Endothelial cell of umbilical vein (primary cell): Measurements from ENCODE around the gene ENTPD6. TPM values are rescaled to one million over a fixed set of nuclear protein-coding genes. Genes with fewer than 3 reads are reported as not detected.

Experiments
- BruUV-seq: library from RNA; stranded (reverse); fragments of 400-500 nt; replicated peaks from 2 replicates; lab custom pipeline; 2021; lab: Mats Ljungman, UMichigan
- CTCF ChIA-PET: fragments of 300-600, 350-600 bp; sonication (Branson Sonifier 250); formaldehyde crosslinking; loops from one replicate; lab custom pipeline; 2021; ENCODE audit warnings: antibody characterized with exemption, inconsistent platforms; lab: Charles Lee
- POLR2A ChIA-PET: fragments of 300-600, 350-600 bp; sonication (Branson Sonifier 250); formaldehyde crosslinking; loops from one replicate; lab custom pipeline; 2021; ENCODE audit warnings: antibody characterized with exemption, inconsistent platforms; lab: Charles Lee
- DNase-seq: peaks from one replicate; pipeline ENCODE4 v3.0.0-alpha.2; 2011; ENCODE audit warnings: low read depth, low spot score
- FAIRE-seq: peaks from 2 replicates; lab custom pipeline; 2011; peaks lifted over from hg19 to GRCh38; lab: Jason Lieb, UNC
- H2AFZ ChIP-seq: 2 replicates; pipeline ENCODE4 v1.6.0; 2012; ENCODE audit warnings: low read depth, low read length, control low read depth, inconsistent platforms
- H3K27ac ChIP-seq: 2 replicates; pipeline ENCODE4 v1.5.1; 2011; ENCODE audit warnings: low read depth, mild to moderate bottlenecking, control low read depth, low read length, moderate library complexity; ENCODE audit not compliant: insufficient read depth
- H3K27me3 ChIP-seq, 2 experiments: 2 replicates each; pipeline versions ENCODE4 v1.6.0 to v1.6.1; 2011; ENCODE audit warnings: low read length in 2 of 2, mixed read lengths in 1 of 2; ENCODE audit not compliant: control insufficient read depth in 2 of 2, insufficient read depth in 2 of 2
- H3K36me3 ChIP-seq, 2 experiments: 2 replicates in 1 of 2; 3 replicates in 1 of 2; pipeline ENCODE4 v1.5.1; 2011; ENCODE audit warnings: low read length in 2 of 2, mild to moderate bottlenecking in 1 of 2, moderate library complexity in 1 of 2; ENCODE audit not compliant: control insufficient read depth in 2 of 2, insufficient read depth in 2 of 2; ENCODE audit errors: extremely low read depth in 1 of 2
- H3K4me1 ChIP-seq: 3 replicates; pipeline ENCODE4 v1.5.1; 2011; ENCODE audit warnings: mild to moderate bottlenecking, low read length; ENCODE audit not compliant: control insufficient read depth, insufficient read depth; ENCODE audit errors: extremely low read depth
- H3K4me2 ChIP-seq: 2 replicates; pipeline ENCODE4 v1.6.1; 2011; ENCODE audit warnings: low read length, control low read depth, mixed read lengths; ENCODE audit not compliant: insufficient read depth
- H3K4me3 ChIP-seq, 3 experiments: fragments of 200-600 bp in 1 of 3; sonication (generic), shearing (Covaris generic) in 1 of 3; replicated peaks in 1 of 3; 2 replicates each; pipeline ENCODE4 v1.5.1; 2011 to 2016; ENCODE audit warnings: control low read depth in 3 of 3, low read length in 3 of 3, mild to moderate bottlenecking in 2 of 3, inconsistent platforms in 1 of 3, low read depth in 1 of 3, moderate library complexity in 1 of 3; ENCODE audit not compliant: insufficient read depth in 1 of 3
- H3K79me2 ChIP-seq: 2 replicates; pipeline ENCODE4 v1.6.0; 2012; ENCODE audit warnings: low read length, inconsistent platforms; ENCODE audit not compliant: control insufficient read depth, insufficient read depth
- H3K9ac ChIP-seq: replicated peaks from 2 replicates; pipeline ENCODE3; 2011; ENCODE audit warnings: low read length, control low read depth; ENCODE audit not compliant: insufficient read depth; ENCODE audit errors: extremely low read depth
- H3K9me1 ChIP-seq: replicated peaks from 3 replicates; pipeline ENCODE4 v1.6.0; 2011; ENCODE audit warnings: mild to moderate bottlenecking, low read length; ENCODE audit not compliant: control insufficient read depth, insufficient read depth; ENCODE audit errors: extremely low read depth
- H3K9me3 ChIP-seq: replicated peaks from 2 replicates; pipeline ENCODE4 v1.5.1; 2012; ENCODE audit warnings: low read length, inconsistent platforms; ENCODE audit not compliant: control insufficient read depth, insufficient read depth
- H4K20me1 ChIP-seq: replicated peaks from 2 replicates; pipeline ENCODE3; 2011; ENCODE audit warnings: mild to moderate bottlenecking, low read length; ENCODE audit not compliant: control insufficient read depth, insufficient read depth; ENCODE audit errors: extremely low read depth
- CTCF ChIP-seq, 2 donors: IDR thresholded peaks; 1 replicate in 1 of 2; 2 replicates in 1 of 2; pipeline ENCODE4 v1.5.1; 2011; ENCODE audit warnings: low read length in 2 of 2, mild to moderate bottlenecking in 2 of 2, moderate library complexity in 2 of 2, control low read depth in 1 of 2, inconsistent platforms in 1 of 2, low read depth in 1 of 2; ENCODE audit not compliant: insufficient read depth in 1 of 2; ENCODE audit errors: extremely low read depth in 1 of 2
- EZH2 ChIP-seq: IDR thresholded peaks from 2 replicates; pipeline ENCODE4 v1.6.1; 2012; ENCODE audit warnings: borderline replicate concordance, low read depth, mild to moderate bottlenecking, moderate library complexity, low read length, inconsistent platforms; ENCODE audit not compliant: severe bottlenecking
- FOS ChIP-seq: IDR thresholded peaks from 2 replicates; pipeline ENCODE4 v1.6.1; 2011; ENCODE audit warnings: mild to moderate bottlenecking, low read length, moderate library complexity, borderline replicate concordance; ENCODE audit not compliant: insufficient read depth
- GATA2 ChIP-seq: IDR thresholded peaks from 2 replicates; pipeline ENCODE4 v1.7.0; 2011; ENCODE audit warnings: low read depth, mild to moderate bottlenecking, moderate library complexity, mixed read lengths, low read length; ENCODE audit not compliant: insufficient read length, insufficient read depth
- JUN ChIP-seq: IDR thresholded peaks from 2 replicates; pipeline ENCODE4 v1.6.1; 2011; ENCODE audit warnings: borderline replicate concordance, low read depth; ENCODE audit not compliant: insufficient read length, insufficient read depth
- MAX ChIP-seq: IDR thresholded peaks from 2 replicates; pipeline ENCODE4 v1.6.1; 2011; ENCODE audit not compliant: insufficient read depth, insufficient read length
- MYC ChIP-seq: IDR thresholded peaks from one replicate; pipeline ENCODE4 v1.6.1; 2011; ENCODE audit warnings: mild to moderate bottlenecking, low read depth, low read length
- POLR2A ChIP-seq: IDR thresholded peaks from 2 replicates; pipeline ENCODE4 v1.6.1; 2012; ENCODE audit warnings: low read depth, mild to moderate bottlenecking, control low read depth, low read length
- POLR2AphosphoS5 ChIP-seq: IDR thresholded peaks from 2 replicates; pipeline ENCODE4 v1.6.1; 2012; ENCODE audit warnings: low read depth, mild to moderate bottlenecking, control low read depth, low read length, moderate library complexity; ENCODE audit not compliant: insufficient read depth
- dilution Hi-C: fragments of 300-500 bp; cut with MboI; formaldehyde crosslinking; loops from one replicate; pipeline ENCODE4 v1.15.0; 2019; ENCODE audit warnings: low sequenced_read_pairs; ENCODE audit not compliant: extremely low pct_ligation_motif_present
- intact Hi-C: fragments of 100-400 bp; cut with micrococcal nuclease; formaldehyde crosslinking; loops from one replicate; pipeline ENCODE4 v1.10.0; 2022
- polyA plus RNA-seq, 4 experiments: library from polyadenylated mRNA; depleted of rRNA in 3 of 4; stranded (reverse) in 3 of 4; unstranded in 1 of 4; fragments of >200 nt; gene quantifications; 2 replicates each; pipeline versions ENCODE4 v1.2.1 to v1.2.3, GENCODE V29; 2011 to 2012; ENCODE audit warnings: missing spikeins in 1 of 4
- total RNA-seq: library from RNA; stranded (reverse); gene quantifications from 2 replicates; pipeline ENCODE4 v1.2.3, GENCODE V29; 2021

Gene ENTPD6
- total and polyA plus RNA-seq, 2 donors (not counting 3 experiments of a cell fraction or from before 2014, with no cell fraction given): 51.2 to 86.3 TPM

GRCh38 chr20:25272223-25273000, 76.9 kb downstream of the ENTPD6 start:
- ChIA-PET POLR2A (no interaction called here), CTCF (interaction anchor here (0.8 to 1.8 kb wide), 2 partner anchors 21 to 49 kb away, joined by 3 read pairs; no protein-coding TSS in a partner anchor)
- no peak overlapping the region for H3K9ac ChIP-seq
- no peaks in the 10 kb centered on the region for H3K9me3 ChIP-seq
- intact Hi-C loops (no loop called here), dilution Hi-C loops (no loop called here)
- H3K27ac ChIP-seq: no peak overlapping the region
- H2AFZ ChIP-seq: no peak overlapping the region
- no peak overlapping the region for H3K4me2 ChIP-seq
- H3K4me3 ChIP-seq: no peak overlapping the region
- no peaks in the 10 kb centered on the region for H3K79me2 ChIP-seq
- no peaks in the 10 kb centered on the region for H4K20me1 ChIP-seq
- no peak for FAIRE-seq
- DNase-seq: no peak
- H3K9me1 ChIP-seq: no peaks in the 10 kb centered on the region
- no peaks in the 10 kb centered on the region for H3K27me3 ChIP-seq
- TF ChIP-seq FOS: no peak
- no peak for TF ChIP-seq POLR2AphosphoS5
- TF ChIP-seq CTCF (IDR thresholded peaks at IDR 0.05; ENCODE audit: extremely low read depth in 1 of 2, insufficient read depth in 1 of 2, low read depth in 1 of 2, low read length in 2 of 2): no peak
- H3K4me1 ChIP-seq: no peaks in the 10 kb centered on the region
- no TSS peak for BruUV-seq
- peaks cover 4 to 52% of the 10 kb centered on the region in 2 experiments for H3K36me3 ChIP-seq

GRCh38 chr20:25273046-25273445, 77.5 kb downstream of the ENTPD6 start:
- Histone ChIP-seq H2AFZ (no peak overlapping the region), H3K4me3 (no peak overlapping the region), H3K9me1 (no peaks in the 10 kb centered on the region), H3K79me2 (no peaks in the 10 kb centered on the region), H4K20me1 (no peaks in the 10 kb centered on the region), H3K27ac (no peak overlapping the region), H3K36me3 (peaks cover 4 to 57% of the 10 kb centered on the region in 2 experiments), H3K4me1 (no peaks in the 10 kb centered on the region), H3K9me3 (no peaks in the 10 kb centered on the region), H3K27me3 (no peaks in the 10 kb centered on the region), H3K9ac (no peak overlapping the region), H3K4me2 (no peak overlapping the region)
- dilution Hi-C loops (no loop called here), intact Hi-C loops (no loop called here)
- ChIA-PET CTCF (interaction anchor here (1.8 kb wide), 1 partner anchor 20 kb away, joined by 3 read pairs; no protein-coding TSS in a partner anchor), POLR2A (no interaction called here)
- no peak for FAIRE-seq
- DNase-seq: no peak
- no TSS peak for BruUV-seq
- TF ChIP-seq POLR2A: no peak
- no peak for TF ChIP-seq CTCF (IDR thresholded peaks at IDR 0.05; ENCODE audit: extremely low read depth in 1 of 2, insufficient read depth in 1 of 2, low read depth in 1 of 2, low read length in 2 of 2)
- TF ChIP-seq MAX: no peak
- TF ChIP-seq EZH2: no peak
- no peak for TF ChIP-seq GATA2
- TF ChIP-seq JUN: no peak
- TF ChIP-seq FOS: no peak
- TF ChIP-seq MYC: no peak
- no peak for TF ChIP-seq POLR2AphosphoS5
